Mucosa of descending colon (tissue), 3 donors: ENCODE results near the gene SPTBN2. TPM values are rescaled to one million over a fixed set of nuclear protein-coding genes. Genes with fewer than 3 reads are reported as not detected.
A peak's percentile ranks its signal among the peaks of the same experiment; 100 is the strongest.

Experiments used
- ATAC-seq: fragments of 200-7000 bp; cut with Tn5 transposase; one replicate; pipeline ENCODE4 v1.9.1; 2020; ENCODE audit warnings: mild to moderate bottlenecking, moderate library complexity
- DNase-seq, 3 donors: peaks; one replicate each; pipeline ENCODE4 v3.0.0-alpha.2; 2020
- H3K36me3 ChIP-seq: fragments of 200-600 bp; one replicate; pipeline ENCODE4 v1.8.0; 2021; ENCODE audit warnings: low read depth, mild to moderate bottlenecking
- H3K4me1 ChIP-seq: fragments of 200-600 bp; one replicate; pipeline ENCODE4 v1.8.0; 2021; ENCODE audit warnings: low read depth, mild to moderate bottlenecking
- H3K4me3 ChIP-seq: fragments of 200-600 bp; one replicate; pipeline ENCODE4 v1.8.0; 2021; ENCODE audit warnings: mild to moderate bottlenecking
- H3K9me3 ChIP-seq: fragments of 200-600 bp; one replicate; pipeline ENCODE4 v1.8.0; 2021; ENCODE audit warnings: mild to moderate bottlenecking
- intact Hi-C, 2 donors: fragments of 100-400 bp; cut with DNase I in 1 of 2; cut with micrococcal nuclease in 1 of 2; formaldehyde crosslinking; loops; one replicate each; pipeline versions ENCODE4 v1.11.0 to v1.11.1; 2022; cut with DNase I, micrococcal nuclease
- long read RNA-seq, 2 donors: library from polyadenylated mRNA; unstranded; transcript quantifications; one replicate each; pipeline ENCODE4 v2.0.0, GENCODE V29; 2019 to 2021
- total RNA-seq, 3 donors: library from RNA; stranded (reverse); fragmentation: NEBNext Ultra II Directional in 2 of 3; extraction: Animal tissue kit (Norgen Biotek cat#: 25700) in 2 of 3; gene quantifications; one replicate each; pipeline versions ENCODE4 v1.2.1 to v1.2.4, GENCODE V29; 2021 to 2023
- TF ChIP-seq, protein P1 (sequence below): fragments of 200-600 bp; IDR thresholded peaks from one replicate; pipeline ENCODE4 v1.8.0; 2022; ENCODE audit warnings: antibody characterized with exemption, mild to moderate bottlenecking
- donor health status: DM: no; HTN: no; CAD: no; lungs with moderate emphysema.
- donor health status: DM: no; HTN: no; CAD: no.
- donor health status: DM: no; HTN: yes; CAD: no.

SPTBN2 gene
- 10 to 100 TPM in 1 of 3 donors, 1 to 10 TPM in 2; 3.7 to 10.0 (median 6.3) TPM for total RNA-seq
- long read RNA-seq, donor 1, partial matches to known transcripts, result 2 of 2 reads
- long read RNA-seq, donor 1, other reads (novel, unspliced or antisense), result 0 of 2 reads
- long read RNA-seq, donor 2, result 0 reads

DNA sequence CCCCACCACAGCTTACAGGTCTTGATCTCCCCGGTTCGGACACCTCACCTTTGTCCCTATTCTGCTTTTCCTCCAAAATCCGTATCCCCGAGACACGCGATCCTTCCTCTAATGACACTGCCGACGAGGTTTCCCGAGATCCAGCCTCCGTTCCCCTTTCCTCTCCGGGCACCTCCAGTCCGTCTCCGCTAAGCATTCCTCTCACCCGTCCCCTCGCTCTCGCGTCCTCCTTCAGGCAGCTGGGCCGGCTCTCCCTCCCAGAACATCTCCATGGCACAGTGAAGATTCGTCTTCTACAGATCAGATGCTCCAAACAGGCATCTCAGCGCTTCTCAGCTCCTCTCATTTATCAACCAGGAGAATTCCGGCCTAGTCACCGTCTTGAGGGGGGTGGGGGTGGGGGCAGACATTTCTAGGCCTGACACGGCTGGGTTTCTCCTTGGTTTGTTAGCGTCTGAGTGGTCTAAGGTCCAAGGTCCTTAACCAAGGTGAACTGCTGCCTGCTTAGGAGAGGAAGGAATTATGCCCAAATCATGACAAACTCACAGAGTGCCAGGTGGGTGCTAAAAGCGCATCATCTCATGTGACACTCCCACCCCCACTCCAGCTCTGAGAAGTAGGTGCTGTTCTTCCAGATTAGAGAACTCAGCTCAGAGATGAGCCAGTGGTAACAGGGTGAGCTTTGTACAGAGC is at the start of gene SPTBN2:
Gene SPTBN2, minus strand, starts transcription at position 524 of the 693 bp plus-strand sequence. CDS start 7,976 bp downstream, outside the sequence.
- DNase-seq, result peak in 1 of 3 donors; percentile 39
- Histone ChIP-seq H3K4me1 (no peaks in the 10 kb centered on the region), H3K36me3 (no peaks in the 10 kb centered on the region), H3K4me3 (no peak within 1 kb of the TSS), H3K9me3 (no peaks in the 10 kb centered on the region)
- intact Hi-C loops, result no loop called here
- TF ChIP-seq, protein P1, sequence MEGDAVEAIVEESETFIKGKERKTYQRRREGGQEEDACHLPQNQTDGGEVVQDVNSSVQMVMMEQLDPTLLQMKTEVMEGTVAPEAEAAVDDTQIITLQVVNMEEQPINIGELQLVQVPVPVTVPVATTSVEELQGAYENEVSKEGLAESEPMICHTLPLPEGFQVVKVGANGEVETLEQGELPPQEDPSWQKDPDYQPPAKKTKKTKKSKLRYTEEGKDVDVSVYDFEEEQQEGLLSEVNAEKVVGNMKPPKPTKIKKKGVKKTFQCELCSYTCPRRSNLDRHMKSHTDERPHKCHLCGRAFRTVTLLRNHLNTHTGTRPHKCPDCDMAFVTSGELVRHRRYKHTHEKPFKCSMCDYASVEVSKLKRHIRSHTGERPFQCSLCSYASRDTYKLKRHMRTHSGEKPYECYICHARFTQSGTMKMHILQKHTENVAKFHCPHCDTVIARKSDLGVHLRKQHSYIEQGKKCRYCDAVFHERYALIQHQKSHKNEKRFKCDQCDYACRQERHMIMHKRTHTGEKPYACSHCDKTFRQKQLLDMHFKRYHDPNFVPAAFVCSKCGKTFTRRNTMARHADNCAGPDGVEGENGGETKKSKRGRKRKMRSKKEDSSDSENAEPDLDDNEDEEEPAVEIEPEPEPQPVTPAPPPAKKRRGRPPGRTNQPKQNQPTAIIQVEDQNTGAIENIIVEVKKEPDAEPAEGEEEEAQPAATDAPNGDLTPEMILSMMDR, result no peak
- peak; percentile 25 for ATAC-seq

DNA sequence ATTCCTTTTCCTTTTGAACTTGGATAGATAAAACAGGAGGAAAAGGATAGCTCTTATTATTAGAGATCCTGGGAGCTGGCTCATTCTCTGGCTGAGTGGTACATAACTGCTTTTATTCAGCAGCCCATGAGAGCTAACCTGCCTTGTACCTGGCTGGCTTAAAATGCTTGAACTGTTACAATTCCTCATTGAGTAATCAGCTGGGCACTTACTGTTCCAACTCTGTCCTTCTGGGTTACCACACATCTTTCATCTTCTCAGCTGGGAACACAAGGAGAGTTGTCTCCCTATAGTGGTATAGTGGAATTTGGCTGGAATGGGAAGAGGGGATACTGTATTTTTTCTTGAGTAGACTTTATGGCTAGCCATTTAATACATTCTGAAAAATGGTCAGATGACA is 39.8 kb upstream of the SPTBN2 start:
- DNase-seq (no peak), ATAC-seq (no peak)
- intact Hi-C loops, result no loop called here
- no peak overlapping the region for H3K4me3 ChIP-seq
- no peaks in the 10 kb centered on the region for H3K4me1 ChIP-seq
- TF ChIP-seq, protein P1, result no peak
- H3K9me3 ChIP-seq, result no peaks in the 10 kb centered on the region
- H3K36me3 ChIP-seq, result no peaks in the 10 kb centered on the region

DNA sequence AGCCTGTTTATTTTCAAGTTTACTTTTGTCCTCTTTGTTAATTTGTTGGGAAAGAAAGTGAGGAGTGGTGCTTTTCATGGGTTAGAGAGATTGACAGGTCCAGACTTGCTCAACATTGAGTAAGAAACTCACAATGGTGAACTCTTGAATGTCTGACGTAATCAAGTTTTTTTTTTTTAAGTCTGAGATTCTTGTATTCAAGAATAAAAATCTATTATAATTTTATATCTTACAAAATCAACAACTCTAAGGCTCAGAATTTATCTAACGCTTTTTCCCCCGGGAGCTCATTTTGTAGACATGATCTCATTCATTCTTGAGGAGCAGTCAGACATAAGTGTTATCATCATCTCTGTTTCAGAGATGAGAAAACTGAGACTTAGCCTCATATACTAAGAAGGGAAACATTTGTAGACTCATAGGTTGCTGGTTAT is 39.1 kb upstream of the SPTBN2 start:
- Histone ChIP-seq H3K4me1 (no peaks in the 10 kb centered on the region), H3K36me3 (no peaks in the 10 kb centered on the region), H3K9me3 (no peaks in the 10 kb centered on the region), H3K4me3 (no peak overlapping the region)
- ATAC-seq (no peak), DNase-seq (no peak)
- intact Hi-C loops, result no loop called here
- TF ChIP-seq, protein P1, result no peak

DNA sequence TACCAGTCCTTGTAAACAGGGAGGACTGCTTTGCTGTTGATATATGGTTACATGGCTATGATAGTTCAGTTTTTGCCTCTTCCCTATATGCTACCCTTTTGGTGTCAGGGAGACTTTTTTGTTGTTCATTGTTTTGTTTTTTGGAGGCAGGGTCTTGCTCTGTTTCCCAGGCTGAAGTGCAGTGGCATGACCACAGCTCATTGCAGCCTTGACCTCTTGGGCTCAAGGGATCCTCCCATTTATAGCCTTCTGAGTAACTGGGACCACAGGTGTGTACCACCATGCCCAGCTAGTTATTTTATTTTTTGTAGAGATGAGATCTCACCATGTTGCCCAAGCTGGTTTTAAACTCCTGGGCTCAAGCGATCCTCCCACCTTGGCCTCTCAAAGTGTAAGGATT is 38.6 kb upstream of the SPTBN2 start:
- no peaks in the 10 kb centered on the region for H3K36me3 ChIP-seq
- no peaks in the 10 kb centered on the region for H3K9me3 ChIP-seq
- intact Hi-C loops, result no loop called here
- TF ChIP-seq, protein P1, result no peak
- H3K4me3 ChIP-seq, result no peak overlapping the region
- H3K4me1 ChIP-seq, result no peaks in the 10 kb centered on the region
- no peak for DNase-seq
- ATAC-seq, result no peak

DNA sequence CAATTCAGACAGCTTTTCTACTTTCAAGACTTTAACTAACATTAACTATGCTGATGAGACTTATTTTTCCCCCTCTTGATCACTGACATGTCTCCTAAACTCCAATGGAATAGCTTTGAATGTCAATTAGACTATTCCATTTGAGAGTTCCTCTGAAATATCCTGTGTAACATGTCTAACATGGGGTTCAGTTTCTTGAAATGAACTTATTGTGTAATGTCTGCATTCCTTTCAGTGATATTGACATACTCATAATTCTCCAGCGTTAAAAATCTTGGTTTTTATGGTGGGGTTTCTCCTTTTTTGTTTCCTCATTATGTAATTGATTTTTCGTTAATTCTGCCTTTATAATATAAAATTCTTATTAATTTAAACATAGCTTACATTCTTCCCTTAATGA is 37.7 kb upstream of the SPTBN2 start:
- intact Hi-C loops, result no loop called here
- ATAC-seq (no peak), DNase-seq (no peak)
- Histone ChIP-seq H3K4me3 (no peak overlapping the region), H3K36me3 (no peaks in the 10 kb centered on the region), H3K9me3 (no peaks in the 10 kb centered on the region), H3K4me1 (no peaks in the 10 kb centered on the region)
- TF ChIP-seq, protein P1, result no peak
